DMS 273 (cell line): ENCODE measurements around the gene ITIH6.

Experiments used
- DNase-seq: peaks from one replicate; lab custom pipeline; 2025; ENCODE audit not compliant: unreplicated experiment; lab: John Stamatoyannopoulos, UW

Gene ITIH6

DNA sequence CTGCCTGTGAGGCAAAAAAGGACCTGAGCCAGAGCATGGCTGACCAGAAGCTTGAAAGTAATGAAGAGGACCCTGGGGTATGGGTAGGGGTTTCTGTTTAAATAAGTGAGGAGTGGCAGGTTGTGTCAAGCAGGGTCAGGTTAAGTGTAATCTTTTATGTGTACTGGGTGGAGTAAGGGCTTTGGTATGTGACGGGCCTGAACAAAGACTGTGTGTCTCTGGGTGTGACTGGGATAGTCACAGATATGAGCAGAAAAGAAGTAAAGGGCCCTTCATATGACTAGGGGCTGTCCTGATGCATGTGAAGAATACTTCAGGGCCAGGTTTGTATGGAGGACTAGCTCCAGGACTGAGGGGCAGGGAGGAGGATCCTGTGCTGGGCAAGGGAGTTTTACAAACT is 82.4 kb downstream of the ITIH6 start:
- DNase-seq: no peak

GRCh38 chrX:54714424-54714823 is 83.6 kb downstream of the ITIH6 start:
- DNase-seq: no peak

DNA sequence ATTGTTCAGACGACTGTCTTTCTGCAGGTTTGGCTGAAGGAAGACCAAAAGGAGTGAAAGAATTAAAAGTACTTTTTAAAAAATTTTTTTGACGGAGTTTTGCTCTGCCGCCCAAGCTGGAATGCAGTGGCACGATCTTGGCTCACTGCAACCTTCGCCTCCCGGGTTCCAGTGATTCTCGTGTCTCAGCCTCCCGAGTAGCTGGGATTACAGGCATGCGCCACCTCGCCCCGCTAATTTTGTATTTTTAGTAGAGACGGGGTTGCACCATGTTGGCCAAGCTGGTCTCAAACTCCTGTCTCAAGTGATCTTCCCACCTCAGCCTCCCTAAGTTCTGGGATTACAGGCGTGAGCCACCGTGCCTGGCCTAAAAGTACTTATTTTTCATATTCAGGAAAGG is 86.3 kb downstream of the ITIH6 start:
- no peak for DNase-seq

DNA sequence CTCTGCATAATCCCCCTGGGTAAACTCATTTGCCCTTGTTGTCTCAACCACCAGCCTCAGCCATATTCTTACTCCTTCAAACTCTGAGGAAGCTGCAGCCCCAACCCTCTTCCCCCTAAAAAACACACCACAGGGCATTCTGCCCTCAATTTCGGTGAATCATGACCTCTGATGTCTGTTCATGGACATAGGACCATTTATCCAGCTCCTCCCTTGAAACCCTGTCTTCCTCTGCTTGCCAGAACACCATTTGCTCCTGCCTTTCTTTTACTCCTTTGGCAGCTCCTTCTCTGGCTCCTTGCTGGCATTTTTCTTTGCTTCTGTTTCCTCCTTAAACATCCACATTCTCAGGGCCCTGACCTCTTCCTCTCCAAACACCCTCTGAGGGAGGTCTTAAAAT is 87.1 kb downstream of the ITIH6 start:
- no peak for DNase-seq

DNA sequence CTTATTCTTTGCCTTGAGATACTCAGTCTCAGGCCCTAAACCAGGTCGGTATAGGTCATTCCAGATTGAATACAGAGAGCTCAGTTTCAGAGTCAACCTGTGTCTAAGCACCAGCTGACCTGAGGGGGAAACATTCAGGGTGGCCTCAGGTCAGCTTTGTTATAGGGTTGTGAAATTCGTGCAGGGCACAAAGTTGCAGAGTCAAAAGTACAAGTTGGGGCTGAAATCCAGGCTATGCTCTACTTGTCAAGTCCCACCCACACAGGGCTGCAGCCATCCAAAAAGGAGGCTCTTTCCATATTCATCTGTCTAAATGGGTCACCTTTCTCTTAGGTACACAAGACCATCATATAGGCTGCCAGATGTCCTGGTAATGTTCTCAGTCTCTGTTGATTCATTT is 89.7 kb downstream of the ITIH6 start:
- DNase-seq: no peak
